ENCODE measurements around the gene MAMDC4. TPM values are rescaled to one million over a fixed set of nuclear protein-coding genes. Genes with fewer than 3 reads are reported as not detected.

Gene MAMDC4
- total RNA-seq, 2 experiments from 2014 or later, result 18.5 to 19.1 TPM

- ChIA-PET POLR2A (interaction anchor here (0.6 to 1.3 kb wide), 6 partner anchors 8 to 423 kb away, joined by 3 read pairs; partner anchors contain the start of gene AJM1), CTCF (interaction anchor here (1.2 to 1.6 kb wide), 2 partner anchors 13 to 178 kb away, joined by 3 to 4 read pairs; no protein-coding TSS in a partner anchor)
- Mint-ChIP-seq H3K4me1 (ENCODE audit: low read depth) (no peaks in the 10 kb centered on the region), H3K27me3 (no peaks in the 10 kb centered on the region), H3K27ac (no peak overlapping the region), H3K4me3 (no peak overlapping the region), H3K9me3 (no peaks in the 10 kb centered on the region), H3K36me3 (ENCODE audit: low read depth) (no peaks in the 10 kb centered on the region)
- intact Hi-C loops (cut with micrococcal nuclease), result no loop called here
- DNase-seq, result no peak
- TF ChIP-seq CTCF (IDR thresholded peaks at IDR 0.05), result no peak
- no peak for ATAC-seq
These were observed 4.5 kb downstream of the MAMDC4 start for GRCh38 chr9:136856541-136857141.

GRCh38 chr9:136857166-136857565 is 5.0 kb downstream of the MAMDC4 start:
- no peaks in the 10 kb centered on the region for H3K27me3 Mint-ChIP-seq
- H3K4me1 Mint-ChIP-seq (ENCODE audit: low read depth), result no peaks in the 10 kb centered on the region
- H3K27ac Mint-ChIP-seq, result no peak overlapping the region
- ATAC-seq, result no peak
- intact Hi-C loops (cut with micrococcal nuclease), result no loop called here
- TF ChIP-seq CTCF (IDR thresholded peaks at IDR 0.05), result no peak
- no peaks in the 10 kb centered on the region for H3K9me3 Mint-ChIP-seq
- DNase-seq, result no peak
- CTCF ChIA-PET, result interaction anchor here (1.2 to 1.6 kb wide), 2 partner anchors 13 to 178 kb away, joined by 3 to 4 read pairs; no protein-coding TSS in a partner anchor
- H3K36me3 Mint-ChIP-seq (ENCODE audit: low read depth), result no peaks in the 10 kb centered on the region
- no peak overlapping the region for H3K4me3 Mint-ChIP-seq
- POLR2A ChIA-PET, result interaction anchor here (0.6 to 1.3 kb wide), 3 partner anchors 15 to 424 kb away, joined by 3 read pairs; partner anchors contain the start of gene AJM1

GRCh38 chr9:136857581-136858412 is 5.7 kb downstream of the MAMDC4 start:
- intact Hi-C loops (cut with micrococcal nuclease), result no loop called here
- Mint-ChIP-seq H3K36me3 (ENCODE audit: low read depth) (no peaks in the 10 kb centered on the region), H3K4me3 (no peak overlapping the region), H3K9me3 (no peaks in the 10 kb centered on the region), H3K4me1 (ENCODE audit: low read depth) (no peaks in the 10 kb centered on the region), H3K27ac (no peak overlapping the region), H3K27me3 (no peaks in the 10 kb centered on the region)
- ATAC-seq, result no peak
- DNase-seq, result no peak
- no peak for TF ChIP-seq CTCF (IDR thresholded peaks at IDR 0.05)
- ChIA-PET CTCF (interaction anchor here (1.6 kb wide), 1 partner anchor 14 kb away, joined by 4 read pairs; no protein-coding TSS in a partner anchor), POLR2A (no interaction called here)

GRCh38 chr9:136858452-136858843 is 6.3 kb downstream of the MAMDC4 start:
- POLR2A ChIA-PET, result interaction anchor here (1.5 kb wide), 1 partner anchor 10 kb away, joined by 4 read pairs; no protein-coding TSS in a partner anchor

More at GRCh38 chr9:136858452-136858843, 6.3 kb downstream of the MAMDC4 start:
- no peak for TF ChIP-seq CTCF (IDR thresholded peaks at IDR 0.05)
- DNase-seq, result no peak
- Mint-ChIP-seq H3K27ac (no peak overlapping the region), H3K9me3 (no peaks in the 10 kb centered on the region), H3K27me3 (no peaks in the 10 kb centered on the region), H3K4me1 (ENCODE audit: low read depth) (no peaks in the 10 kb centered on the region), H3K36me3 (ENCODE audit: low read depth) (peaks cover 6% of the 10 kb centered on the region), H3K4me3 (no peak overlapping the region)
- no peak for ATAC-seq
- CTCF ChIA-PET, result no interaction called here
- intact Hi-C loops (cut with micrococcal nuclease), result no loop called here
